ENCODE results near the gene ZNF384.

Gene ZNF384

GRCh38 chr12:6640497-6640896 lies 48.7 kb downstream of the ZNF384 start:
- no peak for TF ChIP-seq CTCF (conservative IDR thresholded peaks at IDR 0.05; ENCODE audit: low read depth)
- CTCF ChIA-PET: interaction anchor here (0.7 kb wide), 1 partner anchor 13 kb away, joined by 3 read pairs; no protein-coding TSS in a partner anchor
- H3K27ac ChIP-seq: no peak overlapping the region
- DNase-seq (ENCODE audit: low spot score): no peak
- POLR2A ChIA-PET (ENCODE audit: low non-redundant PET): no interaction called here

GRCh38 chr12:6639151-6639801 lies 49.9 kb downstream of the ZNF384 start:
- CTCF ChIA-PET: interaction anchor here (0.7 kb wide), 1 partner anchor 26 kb away, joined by 4 read pairs; no protein-coding TSS in a partner anchor
- no peak overlapping the region for H3K27ac ChIP-seq

GRCh38 chr12:6638305-6638704 lies 50.9 kb downstream of the ZNF384 start:
- TF ChIP-seq CTCF (conservative IDR thresholded peaks at IDR 0.05; ENCODE audit: low read depth): no peak
- CTCF ChIA-PET: no interaction called here
- no peak overlapping the region for H3K27ac ChIP-seq
- no peak for DNase-seq (ENCODE audit: low spot score)
- POLR2A ChIA-PET (ENCODE audit: low non-redundant PET): interaction anchor here (0.6 kb wide), 1 partner anchor 32 kb away, joined by 4 read pairs; no protein-coding TSS in a partner anchor

More at GRCh38 chr12:6639151-6639801, 49.9 kb downstream of the ZNF384 start:
- no peak for DNase-seq (ENCODE audit: low spot score)
- POLR2A ChIA-PET (ENCODE audit: low non-redundant PET): interaction anchor here (0.5 kb wide), 1 partner anchor 44 kb away, joined by 4 read pairs; no protein-coding TSS in a partner anchor
- TF ChIP-seq CTCF (conservative IDR thresholded peaks at IDR 0.05; ENCODE audit: low read depth): no peak

GRCh38 chr12:6635856-6636531 lies 53.2 kb downstream of the ZNF384 start, which contains the start of gene LPAR5:
Gene LPAR5, minus strand, starts transcription at chr12:6635959. Its CDS starts 14,711 bp downstream, at chr12:6621248.
- peak; percentile 91 for DNase-seq (ENCODE audit: low spot score)
- ChIA-PET POLR2A (ENCODE audit: low non-redundant PET) (interaction anchor here (0.6 to 0.7 kb wide), 2 partner anchors 19 to 78 kb away, joined by 4 to 5 read pairs; no protein-coding TSS in a partner anchor), CTCF (interaction anchor here (0.6 kb wide), 1 partner anchor 49 kb away, joined by 3 read pairs; no protein-coding TSS in a partner anchor)

GRCh38 chr12:6635375-6635855 lies 53.8 kb downstream of the ZNF384 start:
- H3K27ac ChIP-seq: peak overlapping the region; percentile 94

More at GRCh38 chr12:6635856-6636531, 53.2 kb downstream of the ZNF384 start, which contains the start of gene LPAR5:
- H3K27ac ChIP-seq: peak within 1 kb of the TSS; percentile 94
- TF ChIP-seq CTCF (conservative IDR thresholded peaks at IDR 0.05; ENCODE audit: low read depth): no peak

More at GRCh38 chr12:6635375-6635855, 53.8 kb downstream of the ZNF384 start:
- CTCF ChIA-PET: interaction anchor here (0.6 kb wide), 2 partner anchors 17 to 50 kb away, joined by 3 to 4 read pairs; no protein-coding TSS in a partner anchor
- POLR2A ChIA-PET (ENCODE audit: low non-redundant PET): interaction anchor here (0.6 to 0.7 kb wide), 2 partner anchors 18 to 77 kb away, joined by 4 to 5 read pairs; no protein-coding TSS in a partner anchor
- DNase-seq (ENCODE audit: low spot score): no peak
- TF ChIP-seq CTCF (conservative IDR thresholded peaks at IDR 0.05; ENCODE audit: low read depth): no peak

Data from RWPE1 (cell line).